Measurements from ENCODE around the gene SPRYD3.

SPRYD3 gene

DNA sequence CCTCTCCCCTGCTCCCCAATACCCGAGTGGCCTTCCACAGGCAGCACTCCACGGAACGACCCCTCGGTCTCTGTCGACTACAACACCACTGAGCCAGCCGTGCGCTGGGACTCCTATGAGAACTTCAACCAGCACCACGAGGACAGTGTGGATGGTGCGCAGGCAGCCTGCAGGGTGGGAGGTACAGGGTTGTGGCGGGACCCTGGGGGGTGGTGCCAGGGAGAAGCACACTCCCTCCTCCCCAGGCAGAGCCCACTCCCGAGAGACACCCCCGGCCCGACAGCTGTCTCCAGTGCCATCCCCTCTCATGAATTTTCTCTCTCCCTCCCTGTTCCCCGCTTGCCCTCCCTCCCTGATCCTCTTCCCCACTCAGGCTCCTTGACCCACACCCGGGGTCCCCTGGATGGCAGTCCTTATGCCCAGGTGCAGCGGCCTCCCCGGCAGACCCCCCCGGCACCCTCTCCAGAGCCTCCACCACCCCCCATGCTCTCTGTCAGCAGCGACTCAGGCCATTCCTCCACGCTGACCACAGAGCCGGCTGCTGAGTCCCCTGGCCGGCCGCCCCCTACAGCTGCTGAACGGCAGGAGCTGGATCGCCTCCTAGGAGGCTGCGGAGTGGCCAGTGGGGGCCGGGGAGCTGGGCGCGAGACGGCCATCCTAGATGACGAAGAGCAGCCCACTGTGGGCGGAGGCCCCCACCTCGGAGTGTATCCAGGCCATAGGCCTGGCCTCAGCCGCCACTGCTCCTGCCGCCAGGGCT, 20.3 kb downstream of the SPRYD3 start:
- CTCF ChIA-PET, result interaction anchor here (1.3 kb wide), 1 partner anchor 40 kb away, joined by 4 read pairs; no protein-coding TSS in a partner anchor

DNA sequence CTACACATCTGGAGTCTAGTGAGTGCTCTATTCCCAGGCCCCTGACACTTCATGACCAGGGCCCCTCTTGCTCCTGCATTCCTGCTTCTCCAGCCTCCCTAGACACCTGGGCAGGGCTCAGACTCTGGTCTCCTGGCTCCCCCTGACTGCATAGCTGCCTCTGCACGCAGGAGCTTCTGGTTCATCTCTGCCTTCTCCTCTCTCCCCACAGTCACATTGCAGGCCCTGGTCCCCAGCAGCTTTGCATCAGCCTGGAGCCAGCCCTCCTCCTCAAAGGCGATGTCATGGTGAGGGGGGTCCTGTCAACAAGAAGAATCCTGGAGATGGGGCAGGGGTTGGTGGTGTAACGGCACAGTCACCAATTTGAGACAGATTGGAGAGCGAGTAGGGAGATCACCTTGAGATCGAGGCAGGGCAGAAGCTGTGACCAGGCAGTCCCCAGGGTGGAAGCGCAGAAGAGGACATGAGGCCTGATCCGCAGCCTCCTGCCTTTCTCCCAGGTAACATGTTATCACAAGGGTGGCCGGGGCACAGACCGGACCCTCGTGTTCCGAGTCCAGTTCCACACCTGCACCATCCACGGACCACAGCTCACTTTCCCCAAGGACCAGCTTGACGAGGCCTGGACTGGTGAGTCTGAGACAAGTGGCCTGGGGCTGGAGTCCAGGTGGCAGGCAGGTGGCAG, 21.2 kb downstream of the SPRYD3 start:
- CTCF ChIA-PET, result interaction anchor here (0.6 to 2.0 kb wide), 2 partner anchors 8 to 10 kb away, joined by 3 to 16 read pairs; no protein-coding TSS in a partner anchor
- H3K9me3 ChIP-seq (ENCODE audit: control insufficient read depth, insufficient read depth, low read depth, low read length), result no peaks in the 10 kb centered on the region
- TF ChIP-seq ZNF76 (tag by site-specific recombination; IDR thresholded peaks at IDR 0.05; ENCODE audit: borderline replicate concordance, low read depth) (no peak), GLIS1 (tag by site-specific recombination; IDR thresholded peaks at IDR 0.05) (peak; percentile 67)
- peaks cover 11% of the 10 kb centered on the region for H3K4me1 ChIP-seq (ENCODE audit: control insufficient read depth, insufficient read depth, low read length)
- POLR2A ChIA-PET, result interaction anchor here (0.9 to 1.2 kb wide), 3 partner anchors 10 to 21 kb away, joined by 4 to 5 read pairs (median 4); partner anchors contain the start of gene SPRYD3
- peaks cover 0 to 24% of the 10 kb centered on the region in 2 experiments; a peak in 1 of 3 replicates for H3K36me3 ChIP-seq (ENCODE audit: control insufficient read depth in 2 of 2, insufficient read depth in 1 of 2, low read length in 2 of 2)
- no peak overlapping the region for H3K4me3 ChIP-seq (ENCODE audit: low read depth, low read length)
- no peak overlapping the region for H3K27ac ChIP-seq (ENCODE audit: extremely low read depth, low read depth, low read length)

More for the DNA sequence above, 20.3 kb downstream of the SPRYD3 start:
- POLR2A ChIA-PET, result interaction anchor here (0.6 kb wide), 1 partner anchor 175 kb away, joined by 6 read pairs; no protein-coding TSS in a partner anchor
- Histone ChIP-seq H3K27ac (ENCODE audit: extremely low read depth, low read depth, low read length) (no peak overlapping the region), H3K36me3 (ENCODE audit: control insufficient read depth in 2 of 2, insufficient read depth in 1 of 2, low read length in 2 of 2) (peaks cover 0 to 31% of the 10 kb centered on the region in 2 experiments; a peak in 1 of 3 replicates), H3K4me3 (ENCODE audit: low read depth, low read length) (no peak overlapping the region), H3K4me1 (ENCODE audit: control insufficient read depth, insufficient read depth, low read length) (peaks cover 6% of the 10 kb centered on the region), H3K9me3 (ENCODE audit: control insufficient read depth, insufficient read depth, low read depth, low read length) (no peaks in the 10 kb centered on the region)
- TF ChIP-seq ZNF626 (tag by site-specific recombination; IDR thresholded peaks at IDR 0.05), result no peak
- no peak for TF ChIP-seq ZNF791 (tag by site-specific recombination; IDR thresholded peaks at IDR 0.05)
- no peak for TF ChIP-seq BCL11B (tag by site-specific recombination; IDR thresholded peaks at IDR 0.05; ENCODE audit: low read depth)
- peak; percentile 51; the same call in 1 of the 2 replicates for TF ChIP-seq GLIS2 (tag by site-specific recombination; IDR thresholded peaks at IDR 0.05)
- peak; percentile 90 for TF ChIP-seq GLIS1 (tag by site-specific recombination; IDR thresholded peaks at IDR 0.05)
- TF ChIP-seq ZNF37A (tag by site-specific recombination; IDR thresholded peaks at IDR 0.05), result no peak
- no peak for TF ChIP-seq ZNF223 (tag by site-specific recombination; IDR thresholded peaks at IDR 0.05)
- TF ChIP-seq RBAK (tag by site-specific recombination; IDR thresholded peaks at IDR 0.05), result no peak
- no peak for TF ChIP-seq ZNF248 (tag by site-specific recombination; IDR thresholded peaks at IDR 0.05)
- TF ChIP-seq ZNF266 (tag by site-specific recombination; IDR thresholded peaks at IDR 0.05; ENCODE audit: low read depth), result no peak

DNA sequence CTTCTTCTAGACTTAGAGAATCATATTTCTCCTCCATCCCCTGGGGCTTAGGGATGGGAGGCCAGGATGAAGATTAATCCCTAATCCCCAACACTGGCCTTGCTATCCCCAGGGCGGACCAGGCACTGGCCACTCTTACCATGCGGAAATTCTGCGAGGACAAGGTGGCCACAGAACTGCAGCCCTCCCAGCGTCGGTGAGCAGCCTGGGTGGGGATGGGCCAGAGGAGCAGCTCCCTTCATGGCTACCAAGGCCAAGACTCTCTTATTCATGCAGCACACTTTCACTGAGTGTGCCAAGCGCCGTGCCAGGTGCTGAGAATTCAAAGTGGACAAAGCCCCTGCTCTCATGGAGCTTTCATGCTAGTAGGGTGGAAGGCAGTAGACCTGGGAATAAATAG, 22.3 kb downstream of the SPRYD3 start:
- Histone ChIP-seq H3K27ac (ENCODE audit: extremely low read depth, low read depth, low read length) (no peak overlapping the region), H3K4me3 (ENCODE audit: low read depth, low read length) (no peak overlapping the region), H3K36me3 (ENCODE audit: control insufficient read depth in 2 of 2, insufficient read depth in 1 of 2, low read length in 2 of 2) (peaks cover 0 to 17% of the 10 kb centered on the region in 2 experiments; a peak in 1 of 3 replicates), H3K4me1 (ENCODE audit: control insufficient read depth, insufficient read depth, low read length) (peaks cover 16% of the 10 kb centered on the region), H3K9me3 (ENCODE audit: control insufficient read depth, insufficient read depth, low read depth, low read length) (no peaks in the 10 kb centered on the region)
- ChIA-PET CTCF (interaction anchor here (0.6 to 4.7 kb wide), 5 partner anchors 9 to 212 kb away, joined by 3 to 59 read pairs (median 4); no protein-coding TSS in a partner anchor), POLR2A (interaction anchor here (0.9 to 1.1 kb wide), 2 partner anchors 9 to 22 kb away, joined by 4 to 5 read pairs; partner anchors contain the start of gene SPRYD3)
- TF ChIP-seq ZBTB48 (tag by site-specific recombination; IDR thresholded peaks at IDR 0.05), result peak; percentile 58; the same call in 1 of the 2 replicates
- no peak for TF ChIP-seq ZNF530 (tag by site-specific recombination; IDR thresholded peaks at IDR 0.05; ENCODE audit: low read depth)

DNA sequence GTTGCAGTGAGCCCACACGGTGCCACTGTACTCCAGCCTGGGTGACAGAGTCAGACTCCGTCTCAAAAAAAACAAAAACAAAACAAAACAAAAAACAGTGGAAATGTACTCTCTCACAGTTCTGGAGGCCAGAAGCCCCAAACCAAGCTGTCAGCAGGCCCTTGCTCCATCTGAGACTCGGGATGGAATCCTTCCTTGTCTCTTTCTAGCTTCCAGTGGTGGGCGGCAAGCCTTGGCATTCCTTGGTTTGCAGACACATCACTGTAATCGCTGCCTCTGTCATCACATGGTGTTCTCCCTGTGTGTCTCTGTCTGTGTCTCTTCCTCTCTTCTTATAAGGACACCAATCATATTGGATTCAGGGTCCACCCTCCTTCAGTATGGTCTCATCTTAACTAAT, 22.9 kb downstream of the SPRYD3 start:
- POLR2A ChIA-PET, result no interaction called here
- peaks cover 13% of the 10 kb centered on the region for H3K4me1 ChIP-seq (ENCODE audit: control insufficient read depth, insufficient read depth, low read length)
- CTCF ChIA-PET, result interaction anchor here (0.6 to 4.7 kb wide), 5 partner anchors 8 to 213 kb away, joined by 3 to 59 read pairs (median 16); partner anchors contain the start of gene IGFBP6
- no peaks in the 10 kb centered on the region for H3K9me3 ChIP-seq (ENCODE audit: control insufficient read depth, insufficient read depth, low read depth, low read length)
- H3K36me3 ChIP-seq (ENCODE audit: control insufficient read depth in 2 of 2, insufficient read depth in 1 of 2, low read length in 2 of 2), result peaks cover 0 to 21% of the 10 kb centered on the region in 2 experiments; a peak in 1 of 3 replicates
- H3K4me3 ChIP-seq (ENCODE audit: low read depth, low read length), result no peak overlapping the region
- no peak overlapping the region for H3K27ac ChIP-seq (ENCODE audit: extremely low read depth, low read depth, low read length)
- TF ChIP-seq ZNF843 (tag by site-specific recombination; IDR thresholded peaks at IDR 0.05), result no peak
- TF ChIP-seq TRIM28 (IDR thresholded peaks at IDR 0.05; ENCODE audit: borderline replicate concordance, low read length), result no peak
- TF ChIP-seq, protein P1, sequence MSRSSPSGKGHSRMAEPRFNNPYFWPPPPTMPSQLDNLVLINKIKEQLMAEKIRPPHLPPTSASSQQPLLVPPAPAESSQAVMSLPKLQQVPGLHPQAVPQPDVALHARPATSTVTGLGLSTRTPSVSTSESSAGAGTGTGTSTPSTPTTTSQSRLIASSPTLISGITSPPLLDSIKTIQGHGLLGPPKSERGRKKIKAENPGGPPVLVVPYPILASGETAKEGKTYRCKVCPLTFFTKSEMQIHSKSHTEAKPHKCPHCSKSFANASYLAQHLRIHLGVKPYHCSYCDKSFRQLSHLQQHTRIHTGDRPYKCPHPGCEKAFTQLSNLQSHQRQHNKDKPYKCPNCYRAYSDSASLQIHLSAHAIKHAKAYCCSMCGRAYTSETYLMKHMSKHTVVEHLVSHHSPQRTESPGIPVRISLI (tag by site-specific recombination; IDR thresholded peaks at IDR 0.05), result no peak
- no peak for TF ChIP-seq ZNF221 (tag by site-specific recombination; IDR thresholded peaks at IDR 0.05; ENCODE audit: borderline replicate concordance)
- TF ChIP-seq ZNF223 (tag by site-specific recombination; IDR thresholded peaks at IDR 0.05), result no peak
- no peak for TF ChIP-seq ZNF416 (tag by site-specific recombination; IDR thresholded peaks at IDR 0.05)
- TF ChIP-seq, protein P2, sequence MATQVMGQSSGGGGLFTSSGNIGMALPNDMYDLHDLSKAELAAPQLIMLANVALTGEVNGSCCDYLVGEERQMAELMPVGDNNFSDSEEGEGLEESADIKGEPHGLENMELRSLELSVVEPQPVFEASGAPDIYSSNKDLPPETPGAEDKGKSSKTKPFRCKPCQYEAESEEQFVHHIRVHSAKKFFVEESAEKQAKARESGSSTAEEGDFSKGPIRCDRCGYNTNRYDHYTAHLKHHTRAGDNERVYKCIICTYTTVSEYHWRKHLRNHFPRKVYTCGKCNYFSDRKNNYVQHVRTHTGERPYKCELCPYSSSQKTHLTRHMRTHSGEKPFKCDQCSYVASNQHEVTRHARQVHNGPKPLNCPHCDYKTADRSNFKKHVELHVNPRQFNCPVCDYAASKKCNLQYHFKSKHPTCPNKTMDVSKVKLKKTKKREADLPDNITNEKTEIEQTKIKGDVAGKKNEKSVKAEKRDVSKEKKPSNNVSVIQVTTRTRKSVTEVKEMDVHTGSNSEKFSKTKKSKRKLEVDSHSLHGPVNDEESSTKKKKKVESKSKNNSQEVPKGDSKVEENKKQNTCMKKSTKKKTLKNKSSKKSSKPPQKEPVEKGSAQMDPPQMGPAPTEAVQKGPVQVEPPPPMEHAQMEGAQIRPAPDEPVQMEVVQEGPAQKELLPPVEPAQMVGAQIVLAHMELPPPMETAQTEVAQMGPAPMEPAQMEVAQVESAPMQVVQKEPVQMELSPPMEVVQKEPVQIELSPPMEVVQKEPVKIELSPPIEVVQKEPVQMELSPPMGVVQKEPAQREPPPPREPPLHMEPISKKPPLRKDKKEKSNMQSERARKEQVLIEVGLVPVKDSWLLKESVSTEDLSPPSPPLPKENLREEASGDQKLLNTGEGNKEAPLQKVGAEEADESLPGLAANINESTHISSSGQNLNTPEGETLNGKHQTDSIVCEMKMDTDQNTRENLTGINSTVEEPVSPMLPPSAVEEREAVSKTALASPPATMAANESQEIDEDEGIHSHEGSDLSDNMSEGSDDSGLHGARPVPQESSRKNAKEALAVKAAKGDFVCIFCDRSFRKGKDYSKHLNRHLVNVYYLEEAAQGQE (tag by site-specific recombination; IDR thresholded peaks at IDR 0.05), result no peak
- peak; percentile 18; the same call in 1 of the 2 replicates for TF ChIP-seq ZNF600 (tag by site-specific recombination; IDR thresholded peaks at IDR 0.05)
- 0 out of 2 replicates have a peak, but pooled peaks have one; percentile 21 for TF ChIP-seq ZFHX2 (tag by site-specific recombination; conservative IDR thresholded peaks at IDR 0.05)
- no peak for TF ChIP-seq MYNN (tag by site-specific recombination; IDR thresholded peaks at IDR 0.05; ENCODE audit: borderline replicate concordance)
